ENCODE data around the gene MTRF1. TPM values are rescaled to one million over a fixed set of nuclear protein-coding genes. Genes with fewer than 3 reads are reported as not detected.

The MTRF1 gene
- total and polyA plus RNA-seq, 12 donors = 6.8 to 27.4 (median 17.7) TPM

DNA sequence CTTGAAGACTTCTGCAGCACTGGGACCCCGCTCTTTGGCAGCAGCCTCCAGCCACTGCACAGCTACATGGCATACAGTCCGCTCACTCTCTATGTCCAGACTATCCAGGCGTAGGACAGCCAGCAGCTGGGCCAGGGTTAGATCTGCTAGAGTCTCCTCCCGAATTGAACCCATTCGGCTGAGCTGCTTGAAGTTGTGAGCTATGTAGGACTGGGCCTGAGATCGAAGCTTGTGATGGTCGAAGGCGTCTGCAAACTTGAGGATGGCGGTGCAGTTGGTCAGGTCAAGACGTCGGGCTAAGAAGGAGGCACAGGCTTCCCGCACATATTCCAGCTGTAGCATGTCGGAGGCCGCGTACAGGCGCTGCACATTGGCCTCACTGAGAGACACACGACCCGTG, 69.9 kb downstream of the MTRF1 start:
- 96 to 98% (median 98%) methylated on average over 14 to 18 of the region's 18 CpGs for WGBS, 4 donors
- Histone ChIP-seq H3K4me3 (peak overlapping the region in 2 of 4 donors; percentile 57 to 91), H3K36me3 (replicated peaks in 1 of 2) (no peaks in the 10 kb centered on the region), H3K27me3 (no peaks in the 10 kb centered on the region), H3K9me3 (replicated peaks in 1 of 3) (no peaks in the 10 kb centered on the region), H3K27ac (no peak overlapping the region), H3K4me1 (replicated peaks in 1 of 2) (peaks cover 5 to 13% of the 10 kb centered on the region in 2 donors)
- intact Hi-C loops (cut with DNase I) = loop anchor here (5.0 to 10.0 kb wide), 2 partner anchors 59 to 66 kb away; partner anchors contain the start of gene KBTBD6 (in 1 of the 2)
- TF ChIP-seq POLR2A (IDR thresholded peaks at IDR 0.05) = no peak
- TF ChIP-seq, protein P1, sequence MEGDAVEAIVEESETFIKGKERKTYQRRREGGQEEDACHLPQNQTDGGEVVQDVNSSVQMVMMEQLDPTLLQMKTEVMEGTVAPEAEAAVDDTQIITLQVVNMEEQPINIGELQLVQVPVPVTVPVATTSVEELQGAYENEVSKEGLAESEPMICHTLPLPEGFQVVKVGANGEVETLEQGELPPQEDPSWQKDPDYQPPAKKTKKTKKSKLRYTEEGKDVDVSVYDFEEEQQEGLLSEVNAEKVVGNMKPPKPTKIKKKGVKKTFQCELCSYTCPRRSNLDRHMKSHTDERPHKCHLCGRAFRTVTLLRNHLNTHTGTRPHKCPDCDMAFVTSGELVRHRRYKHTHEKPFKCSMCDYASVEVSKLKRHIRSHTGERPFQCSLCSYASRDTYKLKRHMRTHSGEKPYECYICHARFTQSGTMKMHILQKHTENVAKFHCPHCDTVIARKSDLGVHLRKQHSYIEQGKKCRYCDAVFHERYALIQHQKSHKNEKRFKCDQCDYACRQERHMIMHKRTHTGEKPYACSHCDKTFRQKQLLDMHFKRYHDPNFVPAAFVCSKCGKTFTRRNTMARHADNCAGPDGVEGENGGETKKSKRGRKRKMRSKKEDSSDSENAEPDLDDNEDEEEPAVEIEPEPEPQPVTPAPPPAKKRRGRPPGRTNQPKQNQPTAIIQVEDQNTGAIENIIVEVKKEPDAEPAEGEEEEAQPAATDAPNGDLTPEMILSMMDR (IDR thresholded peaks at IDR 0.05) = no peak
- peak in 1 of 7 donors; percentile 53 for DNase-seq

DNA sequence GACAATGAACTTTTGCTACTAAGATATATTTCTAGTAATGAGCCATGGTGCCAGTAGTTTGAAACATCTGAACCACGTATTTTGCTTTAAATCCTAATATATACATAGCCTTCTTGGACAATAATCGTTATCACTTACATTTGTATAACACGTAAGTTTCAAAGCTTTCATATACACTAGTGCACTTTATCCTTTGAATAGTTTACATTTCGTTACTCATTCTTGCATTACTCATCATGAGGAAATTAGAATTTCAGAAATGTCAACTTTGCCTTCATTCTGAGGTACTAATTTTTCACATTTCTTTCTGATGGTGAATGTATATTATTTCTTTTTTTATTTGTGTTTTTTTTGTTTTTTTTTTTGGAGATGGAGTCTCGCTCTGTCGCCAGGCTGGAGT, 74.8 kb downstream of the MTRF1 start:
- H3K4me1 ChIP-seq (replicated peaks in 1 of 2) = peaks cover 3 to 9% of the 10 kb centered on the region in 2 donors
- TF ChIP-seq, protein P1 (IDR thresholded peaks at IDR 0.05) = no peak
- TF ChIP-seq POLR2A (IDR thresholded peaks at IDR 0.05) = no peak

DNA sequence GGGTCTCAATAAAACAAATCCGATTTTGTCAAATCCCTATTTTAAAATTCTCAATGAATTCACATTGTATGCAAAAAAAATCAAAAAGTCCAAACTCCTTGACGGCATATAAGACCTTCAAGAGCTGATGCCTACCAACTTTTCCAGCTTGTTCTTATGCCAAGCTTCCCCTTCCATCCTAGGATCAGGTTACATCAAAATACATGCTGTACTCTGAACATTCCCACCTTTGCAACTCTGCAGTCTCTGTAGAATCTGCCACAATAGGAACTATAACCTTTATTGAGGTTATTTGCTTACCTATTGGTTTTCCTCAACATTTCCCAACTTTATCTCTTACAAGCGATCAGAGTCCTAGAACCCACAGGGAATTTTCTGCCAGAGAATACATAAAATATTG, 76.9 kb downstream of the MTRF1 start:
- intact Hi-C loops (cut with DNase I) = no loop called here
- no peaks in the 10 kb centered on the region for H3K9me3 ChIP-seq (replicated peaks in 1 of 3)
- no peaks in the 10 kb centered on the region for H3K4me1 ChIP-seq (replicated peaks in 1 of 2)
- no peaks in the 10 kb centered on the region for H3K27me3 ChIP-seq
- 79 to 95% (median 88%) methylated on average over 3 of the region's 3 CpGs for WGBS, 4 donors
- TF ChIP-seq POLR2A (IDR thresholded peaks at IDR 0.05) = no peak
- TF ChIP-seq, protein P1 (IDR thresholded peaks at IDR 0.05) = no peak
- H3K4me3 ChIP-seq = no peak overlapping the region
- no peak for DNase-seq
- no peaks in the 10 kb centered on the region for H3K36me3 ChIP-seq (replicated peaks in 1 of 2)
- H3K27ac ChIP-seq = no peak overlapping the region

More for the DNA sequence above, 74.8 kb downstream of the MTRF1 start:
- intact Hi-C loops (cut with DNase I) = no loop called here
- Histone ChIP-seq H3K36me3 (replicated peaks in 1 of 2) (no peaks in the 10 kb centered on the region), H3K9me3 (replicated peaks in 1 of 3) (no peaks in the 10 kb centered on the region), H3K27me3 (no peaks in the 10 kb centered on the region), H3K27ac (no peak overlapping the region), H3K4me3 (no peak overlapping the region)
- WGBS, 4 donors = 88 to 96% (median 95%) methylated on average over 6 of the region's 6 CpGs
- no peak for DNase-seq

DNA sequence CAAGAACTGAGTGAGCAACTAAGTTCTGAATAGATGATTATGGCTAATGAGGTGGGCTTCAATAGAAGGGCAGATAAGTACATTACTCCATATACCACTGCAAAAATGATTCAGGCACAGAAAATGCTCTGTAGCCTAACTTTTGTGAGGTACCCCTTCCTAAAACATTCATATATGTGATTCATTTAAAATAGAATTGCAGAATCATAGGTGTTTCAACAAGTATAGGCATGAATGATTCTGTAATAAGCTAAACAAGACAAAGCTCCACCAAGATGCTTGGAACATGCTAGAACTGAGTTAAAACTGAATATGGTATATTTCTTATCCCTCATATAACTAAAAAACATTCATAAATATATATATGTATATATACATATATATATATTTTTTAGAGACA, 81.1 kb downstream of the MTRF1 start:
- intact Hi-C loops (cut with DNase I) = no loop called here

More for the DNA sequence above, 81.1 kb downstream of the MTRF1 start:
- H3K4me1 ChIP-seq (replicated peaks in 1 of 2) = no peaks in the 10 kb centered on the region
- TF ChIP-seq POLR2A (IDR thresholded peaks at IDR 0.05) = no peak
- TF ChIP-seq, protein P1 (IDR thresholded peaks at IDR 0.05) = no peak
- no peak overlapping the region for H3K4me3 ChIP-seq
- H3K27me3 ChIP-seq = no peaks in the 10 kb centered on the region
- no peaks in the 10 kb centered on the region for H3K36me3 ChIP-seq (replicated peaks in 1 of 2)
- DNase-seq = no peak
- H3K9me3 ChIP-seq (replicated peaks in 1 of 3) = no peaks in the 10 kb centered on the region
- no peak overlapping the region for H3K27ac ChIP-seq
